Activated naive CD8-positive, alpha-beta T cell treated with anti-CD3 and anti-CD28 coated beads, Interleukin-2, amount 50 U/mL, for 16 hours (primary cell): ENCODE measurements around the gene PARD6G.
A peak's percentile ranks its signal among the peaks of the same experiment; 100 is the strongest.

Source experiments
- DNase-seq: peaks from one replicate; pipeline ENCODE4 v3.0.0-alpha.2; 2020; ENCODE audit warnings: low read depth, low spot score

PARD6G gene

GRCh38 chr18:80108739-80109675, 138.3 kb downstream of the PARD6G start, which contains the start of gene ADNP2:
ADNP2 (plus strand) TSS chr18:80109262; CDS start chr18:80117543, 8,281 bp downstream.
- peak; percentile 67 for DNase-seq

- DNase-seq, result no peak
Observed at GRCh38 chr18:80108121-80108536, 139.2 kb downstream of the PARD6G start.

- no peak for DNase-seq
Observed at GRCh38 chr18:80107426-80107825, 139.9 kb downstream of the PARD6G start.
